Fibroblast of skin of abdomen (primary cell): Measurements from ENCODE around the gene HES4.
"Not testable (repeated sequence)": the region's sequence is repeated elsewhere in the genome, so short reads cannot be mapped to it uniquely, and the experiment has no call there.

Experiments used
- DNase-seq: peaks from one replicate; pipeline ENCODE4 v3.0.0-alpha.2; 2013

Gene HES4

DNA sequence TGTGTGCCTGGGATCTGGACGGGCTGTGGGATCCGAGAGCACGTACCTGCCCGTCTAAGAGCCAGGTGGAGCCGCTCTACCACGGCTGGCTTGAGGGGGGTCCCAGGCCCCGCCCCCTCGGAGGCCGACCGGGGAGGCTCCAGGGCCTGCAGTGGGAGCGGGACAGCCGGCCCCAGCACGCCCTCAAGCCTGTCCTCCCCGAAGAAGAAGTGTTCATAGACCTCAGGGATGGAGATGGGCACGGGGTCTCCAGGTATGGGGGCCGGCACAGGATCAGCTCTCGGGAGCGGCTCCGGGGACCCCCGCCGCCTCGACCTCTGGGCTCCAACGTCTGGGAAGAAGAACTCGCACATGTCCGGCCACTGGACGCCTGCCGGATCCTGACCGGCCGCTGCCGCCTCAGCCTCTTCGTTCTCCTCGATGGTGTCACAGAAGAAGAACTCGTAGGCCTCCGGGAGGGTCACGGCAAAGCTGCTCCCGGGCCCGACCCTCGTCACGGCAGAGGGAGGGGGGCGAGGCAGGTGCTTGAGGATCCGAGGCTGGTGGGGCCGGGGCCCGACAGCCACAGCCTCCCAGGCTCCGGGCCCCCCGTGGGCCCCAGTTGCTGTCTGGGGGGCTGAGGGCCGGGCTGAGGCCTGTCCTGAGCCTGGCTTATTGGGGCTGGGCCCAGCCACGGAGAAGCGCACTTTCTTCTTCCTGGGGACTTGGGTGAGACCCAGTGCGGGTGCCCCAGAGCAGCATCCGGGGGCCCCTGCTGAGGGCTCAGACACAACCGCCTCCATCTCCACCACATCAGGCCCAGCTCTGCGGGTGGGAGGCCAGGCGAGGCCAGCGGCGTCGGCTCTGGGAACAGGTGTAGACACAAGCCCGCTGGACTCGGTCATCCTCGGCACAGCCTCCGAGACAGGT lies 20.8 kb downstream of the HES4 start:
- DNase-seq, result no peak

DNA sequence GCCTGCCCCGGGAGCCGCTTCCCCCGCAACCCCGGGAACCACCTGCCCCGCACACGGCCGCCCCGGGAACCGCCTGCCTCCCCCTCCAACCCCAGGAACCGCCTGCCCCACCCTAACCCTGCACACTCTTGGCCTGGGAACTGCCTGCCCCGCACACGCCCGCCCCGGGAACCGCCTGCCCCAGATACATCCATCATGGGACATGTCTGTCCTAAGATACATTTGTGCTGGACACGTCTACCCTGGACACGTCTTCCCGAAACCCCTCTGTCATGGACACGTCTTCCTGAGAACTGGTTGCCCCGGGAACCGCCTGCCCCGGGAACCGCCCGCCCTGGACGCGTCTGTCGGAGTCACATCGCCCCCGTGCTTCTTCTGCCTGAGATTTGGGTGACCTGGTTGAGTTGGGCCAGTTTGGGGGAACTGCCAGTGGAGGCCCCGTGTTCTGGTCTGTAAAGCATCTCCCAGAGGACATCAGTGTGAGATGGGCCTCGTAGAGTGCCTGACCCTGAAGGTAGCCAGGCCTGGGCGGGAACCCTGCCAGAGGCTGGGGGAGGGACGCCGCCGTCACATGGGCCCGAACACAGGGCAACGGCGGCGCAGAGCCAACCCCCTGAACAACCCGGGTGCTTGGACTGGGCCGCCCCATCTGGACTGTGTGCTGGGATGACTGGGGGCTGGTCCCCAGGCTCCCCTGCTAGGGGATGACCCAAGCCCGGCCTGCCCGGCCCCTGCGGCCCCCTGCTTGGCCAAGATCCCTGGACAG lies 21.6 kb downstream of the HES4 start:
- no peak for DNase-seq

- DNase-seq, result not testable (repeated sequence)
Observed at GRCh38 chr1:976791-977190, 23.1 kb downstream of the HES4 start.

GRCh38 chr1:975896-976683 lies 23.8 kb downstream of the HES4 start:
- DNase-seq, result peak; percentile 41

- no peak for DNase-seq
Observed at GRCh38 chr1:975365-975764, 24.5 kb downstream of the HES4 start.

DNA sequence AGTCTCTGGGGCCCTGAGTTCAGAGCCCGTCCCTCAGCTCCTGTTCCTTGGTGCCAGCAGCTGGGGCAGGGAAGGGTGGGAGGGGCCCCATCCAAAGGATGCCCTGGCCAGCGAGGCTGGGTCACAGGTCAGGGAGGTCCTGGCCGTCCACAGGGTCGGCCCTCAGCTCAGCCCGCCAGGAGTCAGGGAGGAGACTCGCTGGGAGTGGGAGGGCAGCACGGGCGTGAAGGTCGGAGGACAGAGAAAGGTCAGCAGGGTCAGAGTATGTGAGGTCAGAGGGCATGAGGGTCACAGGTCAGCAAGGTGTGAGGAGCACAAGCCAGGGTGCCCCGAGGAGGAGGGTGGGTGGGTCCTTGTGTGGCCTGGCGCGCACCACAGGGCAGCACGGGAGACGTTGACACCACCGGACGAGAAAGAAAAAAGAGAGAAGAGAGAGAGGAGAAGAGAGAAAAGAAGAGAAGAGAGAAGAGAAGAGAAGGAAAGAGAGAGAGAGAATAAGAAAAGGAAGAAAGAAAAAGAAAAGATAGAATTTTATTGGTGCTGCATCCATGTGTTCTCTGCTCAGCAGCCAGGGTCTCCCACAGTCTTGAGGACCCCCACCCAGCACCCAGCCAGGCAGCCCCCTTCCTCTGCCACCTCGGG lies 25.1 kb downstream of the HES4 start:
- DNase-seq, result no peak

DNA sequence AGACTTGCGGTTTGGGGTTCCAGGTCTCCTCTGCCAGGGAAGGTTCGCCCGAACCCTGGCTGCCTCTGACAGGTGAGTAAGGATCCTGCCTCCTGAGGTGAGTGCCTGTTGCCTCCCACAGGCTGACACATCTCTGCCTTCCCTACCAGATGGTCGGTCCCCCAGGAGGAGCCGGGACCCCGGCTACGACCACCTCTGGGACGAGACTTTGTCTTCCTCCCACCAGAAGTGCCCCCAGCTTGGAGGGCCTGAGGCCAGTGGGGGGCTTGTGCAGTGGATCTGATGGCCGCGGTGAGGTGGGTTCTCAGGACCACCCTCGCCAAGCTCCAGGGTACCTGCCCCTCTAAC lies 25.6 kb downstream of the HES4 start:
- DNase-seq, result no peak

DNA sequence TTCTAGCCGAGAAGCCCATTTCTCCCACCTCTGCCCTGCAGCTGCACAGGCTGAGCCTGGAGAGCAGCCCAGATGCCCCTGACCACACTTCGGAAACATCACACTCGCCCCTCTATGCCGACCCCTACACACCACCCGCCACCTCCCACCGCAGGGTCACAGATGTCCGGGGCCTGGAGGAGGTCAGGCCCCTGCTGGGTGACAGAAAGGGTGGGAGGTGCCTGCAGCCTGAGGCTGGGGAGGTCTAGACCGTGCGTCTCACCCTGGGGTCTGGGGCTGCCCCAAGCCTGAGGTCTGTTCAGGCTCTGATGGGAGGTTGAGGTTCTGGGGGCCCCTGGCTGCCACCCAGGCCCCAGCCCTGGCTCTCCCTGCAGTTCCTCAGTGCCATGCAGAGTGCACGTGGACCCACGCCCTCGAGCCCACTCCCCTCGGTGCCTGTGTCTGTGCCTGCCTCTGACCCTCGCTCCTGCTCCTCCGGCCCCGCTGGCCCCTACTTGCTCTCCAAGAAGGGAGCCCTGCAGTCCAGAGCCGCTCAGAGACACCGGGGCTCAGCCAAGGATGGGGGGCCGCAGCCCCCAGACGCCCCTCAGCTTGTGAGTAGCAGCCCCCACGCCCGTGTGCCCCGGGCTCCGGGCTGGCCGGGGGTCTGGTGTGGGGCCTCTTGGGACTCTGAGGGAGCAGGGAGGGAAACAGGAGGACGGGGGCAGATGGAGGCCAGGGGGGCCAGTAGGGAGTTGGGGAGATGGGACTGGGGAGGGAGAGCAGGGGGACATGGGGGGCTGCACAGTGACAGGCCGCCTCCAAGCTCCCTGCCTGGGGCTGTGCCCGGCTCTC lies 26.2 kb downstream of the HES4 start:
- no peak for DNase-seq

DNA sequence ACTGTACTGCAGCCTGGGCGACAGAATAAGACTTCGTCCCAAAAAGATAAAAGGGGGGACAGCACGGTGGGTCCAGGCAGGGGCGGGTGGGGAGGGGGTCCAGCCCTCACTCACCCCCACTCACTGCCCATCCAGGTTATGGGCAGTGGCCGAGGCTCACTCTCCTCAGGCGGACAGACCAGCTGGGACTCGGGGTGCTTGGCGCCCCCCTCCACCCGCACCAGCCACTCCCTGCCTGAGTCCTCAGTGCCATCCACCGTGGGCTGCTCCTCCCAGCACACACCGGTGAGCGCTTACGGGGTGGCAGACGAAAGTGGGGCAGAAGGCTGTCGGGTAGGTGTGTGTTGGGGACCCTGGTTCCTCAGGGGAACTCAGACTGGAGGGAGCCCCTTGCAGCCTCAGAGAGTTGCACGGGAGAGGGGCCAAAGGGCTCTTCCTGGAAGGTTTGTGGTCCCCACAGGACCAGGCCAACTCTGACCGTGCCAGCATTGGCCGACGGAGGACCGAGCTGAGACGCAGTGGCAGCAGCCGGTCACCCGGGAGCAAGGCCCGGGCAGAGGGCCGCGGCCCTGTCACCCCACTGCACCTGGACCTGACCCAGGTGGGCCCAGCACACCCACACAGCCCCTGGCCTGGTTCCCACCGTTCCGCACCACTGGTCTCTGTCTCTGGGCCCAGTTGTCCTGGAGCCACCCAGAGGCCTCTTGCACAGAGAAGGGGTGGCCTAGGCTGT lies 27.0 kb downstream of the HES4 start:
- DNase-seq, result no peak

DNA sequence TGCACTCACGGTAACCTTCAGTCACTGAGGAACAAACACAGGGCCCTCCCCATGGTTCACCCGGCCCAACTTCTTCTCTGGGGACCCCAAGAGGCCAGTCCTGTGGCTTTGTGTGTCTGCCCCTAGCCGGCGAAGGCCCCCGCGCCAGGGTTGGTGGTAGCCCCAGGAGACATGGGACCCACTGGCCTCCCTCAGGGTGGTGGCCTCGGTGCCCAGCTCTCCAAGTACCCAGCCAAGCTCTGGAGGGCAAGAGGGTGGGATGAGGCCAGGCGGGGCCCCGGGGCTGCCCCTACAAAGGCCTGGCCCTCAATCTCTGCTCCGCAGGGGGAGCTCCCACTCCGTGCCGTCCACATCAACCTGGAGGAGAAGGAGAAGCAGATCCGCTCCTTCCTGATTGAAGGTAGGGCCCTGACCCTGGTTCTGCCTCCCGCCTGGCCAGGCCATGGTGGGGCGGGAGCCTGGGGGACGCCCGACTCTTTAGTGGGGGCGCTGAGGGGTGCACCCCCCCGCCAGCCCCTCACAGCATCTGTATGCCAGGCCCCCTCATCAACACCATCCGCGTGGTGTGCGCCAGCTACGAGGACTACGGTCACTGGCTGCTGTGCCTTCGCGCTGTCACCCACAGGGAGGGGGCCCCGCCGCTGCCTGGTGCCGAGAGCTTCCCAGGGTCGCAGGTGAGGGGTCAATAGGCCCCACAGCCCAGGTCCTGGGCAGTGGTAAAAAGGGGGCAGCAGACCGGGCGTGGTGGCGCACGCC lies 28.0 kb downstream of the HES4 start:
- DNase-seq, result no peak

DNA sequence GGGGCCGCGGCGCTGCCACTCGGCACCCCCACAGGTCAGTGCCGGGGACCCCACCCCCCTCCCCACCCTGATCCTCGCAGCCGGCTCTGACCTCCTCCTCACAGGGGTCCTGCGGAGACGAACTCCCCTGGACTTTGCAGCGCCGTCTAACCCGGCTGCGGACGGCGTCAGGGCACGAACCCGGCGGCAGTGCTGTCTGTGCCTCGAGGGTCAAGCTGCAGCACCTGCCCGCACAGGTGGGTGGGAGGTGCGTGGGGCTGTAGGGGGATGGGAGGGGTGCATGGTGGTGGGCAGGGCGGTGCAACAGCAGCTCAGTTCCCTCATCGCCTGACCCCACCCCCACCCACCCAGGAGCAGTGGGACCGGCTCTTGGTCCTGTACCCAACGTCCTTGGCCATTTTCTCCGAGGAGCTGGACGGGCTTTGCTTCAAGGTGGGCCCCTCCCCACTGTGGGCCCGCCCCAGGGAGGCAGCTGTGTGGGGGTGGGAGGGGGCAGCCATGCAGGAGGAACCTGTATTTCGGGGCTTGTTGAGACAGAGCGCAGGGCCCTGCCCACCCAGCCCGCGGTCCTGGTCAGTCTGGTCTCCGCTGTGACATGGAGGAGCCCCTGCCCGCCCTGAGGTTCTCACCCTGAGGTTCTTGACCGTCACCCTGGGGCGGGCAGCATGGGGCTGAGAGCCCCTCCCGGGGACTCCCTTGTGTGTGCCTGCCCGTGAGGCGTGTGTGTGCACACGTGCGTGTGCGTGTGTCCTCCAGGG lies 28.7 kb downstream of the HES4 start:
- DNase-seq, result no peak

DNA sequence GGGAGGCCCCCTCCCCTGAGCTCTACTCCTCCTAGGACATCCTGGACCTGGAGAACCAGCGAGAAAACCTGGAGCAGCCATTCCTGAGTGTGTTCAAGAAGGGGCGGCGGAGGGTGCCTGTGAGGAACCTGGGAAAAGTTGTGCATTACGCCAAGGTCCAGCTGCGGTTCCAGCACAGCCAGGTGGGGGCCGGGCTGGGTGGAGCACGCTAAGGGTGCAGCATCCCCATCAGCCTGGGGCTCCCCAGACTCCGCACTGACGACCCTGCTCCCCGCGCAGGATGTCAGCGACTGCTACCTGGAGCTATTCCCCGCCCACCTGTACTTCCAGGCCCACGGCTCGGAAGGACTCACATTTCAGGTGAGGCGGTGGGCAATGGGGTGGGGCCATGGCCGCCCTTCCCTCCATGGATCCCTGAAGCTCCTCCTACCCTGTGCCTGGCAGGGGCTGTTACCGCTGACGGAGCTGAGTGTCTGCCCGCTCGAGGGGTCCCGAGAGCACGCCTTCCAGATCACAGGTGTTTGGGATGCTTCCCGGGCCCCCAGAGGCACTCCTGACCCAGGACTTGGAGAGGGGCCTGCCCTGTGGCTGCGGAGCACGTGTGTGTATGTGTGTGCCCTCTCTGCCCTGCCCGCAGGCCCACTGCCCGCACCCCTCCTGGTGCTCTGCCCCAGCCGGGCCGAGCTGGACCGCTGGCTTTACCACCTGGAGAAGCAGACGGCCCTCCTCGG lies 29.5 kb downstream of the HES4 start:
- DNase-seq, result no peak

DNA sequence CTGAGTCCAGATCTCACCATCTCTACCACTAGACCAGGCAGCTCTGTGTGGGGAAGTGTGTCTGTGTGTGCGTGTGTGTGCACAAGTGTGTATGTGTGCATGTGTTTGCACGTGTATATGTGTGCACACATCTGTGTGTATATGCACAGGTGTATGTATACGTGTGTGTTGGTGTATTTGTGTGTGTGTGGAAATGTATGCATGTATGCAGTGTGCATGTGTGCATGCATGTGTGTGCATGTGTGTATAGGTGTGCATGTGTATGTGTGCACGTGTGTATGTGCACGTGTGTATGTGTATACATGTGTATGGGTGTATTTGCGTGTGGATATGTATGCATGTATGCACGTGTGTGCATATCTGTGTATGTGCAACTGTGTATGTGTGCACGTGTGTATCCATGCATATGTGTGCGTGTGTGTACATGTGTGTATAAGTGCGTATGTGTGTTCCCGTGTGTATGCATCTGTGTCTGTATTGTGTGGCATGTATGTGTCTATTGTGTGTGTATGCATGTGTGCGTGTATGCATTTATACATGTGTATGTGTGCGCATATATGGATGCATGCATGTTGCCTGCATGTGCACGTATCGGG lies 30.5 kb downstream of the HES4 start:
- DNase-seq, result no peak

GRCh38 chr1:967466-968343 lies 32.2 kb downstream of the HES4 start:
- DNase-seq, result no peak

DNA sequence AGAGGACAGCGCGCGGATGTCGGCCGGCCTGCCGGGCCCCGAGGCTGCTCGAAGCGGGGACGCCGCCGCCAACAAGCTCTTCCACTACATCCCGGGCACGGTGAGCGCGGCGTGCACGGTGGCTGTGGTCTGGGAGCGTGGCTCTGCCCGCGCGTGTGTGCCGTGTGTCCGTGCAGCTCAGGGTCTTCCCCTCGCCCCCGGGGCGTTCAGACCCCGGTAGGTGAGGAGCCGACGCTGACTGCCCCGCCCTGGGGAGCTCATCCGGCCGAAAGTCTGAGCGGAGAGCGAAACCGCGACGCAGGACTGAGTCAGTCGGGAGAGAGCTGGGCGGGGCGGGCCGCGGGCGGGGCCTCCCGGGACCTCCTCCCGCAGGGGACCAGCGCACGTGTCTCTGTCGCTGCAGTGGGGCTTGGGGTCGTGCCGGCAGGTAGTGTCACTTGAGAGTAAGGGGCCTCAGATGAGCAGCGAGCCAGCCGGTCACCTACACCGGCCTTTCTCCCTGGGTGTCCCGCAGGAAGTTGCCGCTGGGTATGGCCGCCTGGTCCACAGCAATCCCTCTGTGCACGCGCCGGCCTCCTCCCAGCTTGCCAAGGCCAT lies 33.1 kb downstream of the HES4 start:
- DNase-seq, result peak; percentile 60

- DNase-seq, result no peak
Observed at GRCh38 chr1:966135-966703, 33.7 kb downstream of the HES4 start, which contains the start of gene PLEKHN1. PLEKHN1 (plus strand) TSS chr1:966482; CDS start chr1:966532, 50 bp downstream.
